ENCODE measurements around the gene PWWP2A.
"Not testable (repeated sequence)": the region's sequence is repeated elsewhere in the genome, so short reads cannot be mapped to it uniquely, and the experiment has no call there.

The PWWP2A gene

DNA sequence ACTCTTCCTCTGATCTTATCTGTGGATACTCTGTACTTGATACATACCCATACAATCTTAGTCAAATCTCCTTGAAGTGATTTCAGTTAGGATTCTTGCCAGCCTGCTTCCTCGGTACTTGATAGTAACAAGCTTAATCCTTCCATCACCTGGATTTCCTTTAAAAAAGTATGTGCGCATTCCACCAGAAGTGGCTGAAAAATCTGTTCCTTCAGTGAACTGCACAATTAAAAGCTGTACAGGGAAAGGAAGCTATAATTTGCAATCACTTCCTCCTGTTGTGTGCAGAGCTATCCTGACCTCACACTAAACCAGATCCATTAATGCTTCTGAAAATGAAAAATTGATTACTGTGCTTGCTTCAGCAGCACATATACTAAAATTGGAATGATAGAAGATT, 47.3 kb downstream of the PWWP2A start:
- no peak for DNase-seq (ENCODE audit: low spot score)

DNA sequence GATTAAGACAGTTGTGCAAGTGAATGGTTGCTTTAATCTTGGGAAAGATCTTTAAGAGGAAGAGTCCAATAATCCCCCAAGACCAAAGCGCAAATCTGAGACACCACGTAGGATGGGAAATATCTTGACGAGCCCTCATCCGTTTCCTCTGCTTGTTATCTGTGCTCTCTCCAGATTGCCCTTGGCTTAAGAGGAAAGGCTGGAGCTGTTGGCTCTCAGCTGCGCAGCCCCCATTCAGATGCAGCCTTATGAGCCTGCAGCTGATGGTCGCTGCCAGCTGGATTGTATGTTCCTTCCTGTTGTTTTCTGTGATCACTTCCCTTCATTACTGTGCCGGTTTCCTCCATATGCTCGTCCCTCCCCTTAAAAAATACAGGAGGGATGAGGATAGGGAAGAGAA, 47.7 kb downstream of the PWWP2A start:
- no peak for DNase-seq (ENCODE audit: low spot score)

DNA sequence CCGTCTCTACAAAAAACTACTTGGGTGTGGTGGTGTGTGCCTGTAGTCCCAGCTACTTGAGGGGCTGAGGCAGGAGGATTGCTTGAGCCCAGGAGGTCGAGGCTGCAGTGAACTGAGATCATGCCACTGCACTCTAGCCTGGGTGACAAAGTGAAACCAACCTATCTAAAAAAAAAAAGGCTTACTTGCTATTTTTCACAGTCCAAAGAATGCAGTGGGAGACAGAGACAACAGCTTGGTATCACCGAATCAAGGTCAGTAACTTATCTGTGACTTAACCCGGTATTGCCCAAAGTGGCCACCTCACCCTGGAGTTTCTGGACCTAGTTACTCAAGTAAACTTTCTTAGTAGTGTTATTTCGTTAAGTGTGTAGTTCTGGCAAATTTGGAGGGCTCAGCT, 50.1 kb downstream of the PWWP2A start:
- not testable (repeated sequence) for DNase-seq (ENCODE audit: low spot score)

DNA sequence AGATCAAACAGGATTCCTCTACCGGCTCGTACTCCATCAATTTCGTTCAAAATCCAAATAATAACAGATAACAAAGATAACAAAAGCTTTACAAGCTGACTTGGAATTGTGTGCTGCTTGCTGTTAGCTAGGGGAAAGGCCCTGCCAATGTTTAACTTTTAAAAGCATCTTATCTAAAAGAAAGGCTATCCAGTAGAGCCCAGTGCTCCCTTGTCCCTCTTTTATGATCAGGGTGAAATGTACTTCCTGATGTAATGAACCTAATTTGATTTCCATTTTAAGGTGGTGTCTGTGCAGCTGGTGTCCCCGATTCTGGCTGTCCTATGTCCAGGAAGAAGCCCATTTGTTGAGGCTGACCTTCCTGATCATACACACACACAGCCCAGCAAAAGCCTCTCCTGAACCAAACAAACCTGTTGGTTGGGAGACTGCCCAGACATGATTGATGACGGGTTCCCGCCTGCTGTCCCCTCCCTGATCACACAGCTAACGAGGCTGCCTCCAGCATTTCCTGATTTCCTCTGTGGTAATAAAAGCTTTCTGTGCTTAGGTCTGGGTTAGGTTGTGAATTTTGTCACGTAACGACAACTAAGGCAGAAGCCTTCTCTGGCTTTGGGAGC, 54.1 kb downstream of the PWWP2A start:
- DNase-seq (ENCODE audit: low spot score): no peak

DNA sequence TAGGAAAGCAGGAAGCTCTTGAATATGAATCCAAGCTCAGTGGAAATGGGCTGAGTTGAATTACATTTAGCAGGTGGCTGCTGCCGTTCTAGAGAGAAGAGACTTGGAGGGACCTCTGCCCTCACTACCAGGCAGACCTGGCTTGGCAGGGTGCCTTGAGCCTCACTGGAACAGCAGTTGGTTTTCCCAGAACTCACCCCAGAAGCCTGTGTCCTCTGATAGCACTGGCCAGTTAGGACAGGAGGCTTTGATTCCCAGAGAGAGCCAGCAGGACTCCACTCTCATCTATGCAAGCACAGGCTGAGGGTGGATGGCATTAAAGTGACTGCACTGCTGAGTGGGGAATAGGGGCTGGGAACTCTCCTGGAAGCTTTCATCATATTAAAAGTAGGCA, 54.8 kb downstream of the PWWP2A start:
- DNase-seq (ENCODE audit: low spot score): no peak

DNA sequence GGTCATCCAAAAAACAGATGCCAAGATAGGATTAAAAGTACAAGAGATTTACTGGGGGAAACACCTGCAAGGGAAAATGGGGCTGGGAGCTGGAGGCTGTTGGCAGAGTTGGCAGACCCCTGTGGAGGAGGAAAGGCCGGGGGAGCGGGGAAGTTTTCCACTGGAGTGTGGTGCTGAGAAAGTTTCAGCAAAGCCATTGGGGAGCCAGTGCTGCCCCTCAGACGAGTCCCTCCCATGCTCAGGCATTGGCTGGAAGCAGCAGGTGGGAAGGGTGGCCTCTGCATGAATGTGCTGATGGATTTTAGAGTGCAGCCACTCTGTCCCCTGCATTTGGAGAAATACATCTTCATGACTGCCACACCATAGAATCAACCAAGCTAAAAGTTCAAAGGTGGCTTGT, 57.5 kb downstream of the PWWP2A start:
- no peak for DNase-seq (ENCODE audit: low spot score)

DNA sequence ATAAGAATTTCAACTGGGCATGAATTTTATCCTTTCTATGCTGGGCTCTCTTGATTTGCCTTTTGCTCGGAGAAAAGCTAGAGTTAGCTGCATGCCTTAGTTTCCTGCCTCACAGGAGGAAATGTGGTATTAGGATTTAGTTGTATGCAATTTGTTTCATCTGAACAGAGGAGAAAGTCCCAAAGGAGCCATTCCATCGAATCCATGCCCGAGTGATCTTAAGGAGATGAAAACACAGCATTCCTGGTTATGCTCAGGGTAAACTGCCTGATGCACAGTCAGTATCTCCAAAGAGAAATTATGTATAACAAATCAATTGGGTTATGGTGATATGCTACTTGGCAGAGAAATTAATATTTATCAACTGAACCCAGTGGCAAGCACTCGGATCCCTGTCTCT, 59.2 kb downstream of the PWWP2A start:
- no peak for DNase-seq (ENCODE audit: low spot score)

DNA sequence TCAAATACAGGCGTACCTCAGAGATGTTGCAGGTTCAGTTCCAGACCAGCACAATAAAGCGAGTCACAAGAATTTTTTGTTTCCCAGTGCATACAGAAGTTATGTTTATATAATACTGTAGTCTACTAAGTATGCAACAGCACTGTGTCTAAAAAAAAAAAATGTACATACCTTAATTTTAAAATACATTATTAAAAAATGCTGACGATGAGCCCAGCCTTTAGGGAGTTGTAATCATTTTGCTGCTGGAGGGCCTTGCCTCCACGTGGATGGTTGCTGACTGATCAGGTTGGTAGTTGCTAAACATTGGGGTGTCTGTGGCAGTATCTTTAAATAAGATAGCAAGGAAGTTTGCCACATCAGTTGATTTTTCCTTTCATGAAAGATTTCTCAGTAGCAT, 62.0 kb downstream of the PWWP2A start:
- no peak for DNase-seq (ENCODE audit: low spot score)

DNA sequence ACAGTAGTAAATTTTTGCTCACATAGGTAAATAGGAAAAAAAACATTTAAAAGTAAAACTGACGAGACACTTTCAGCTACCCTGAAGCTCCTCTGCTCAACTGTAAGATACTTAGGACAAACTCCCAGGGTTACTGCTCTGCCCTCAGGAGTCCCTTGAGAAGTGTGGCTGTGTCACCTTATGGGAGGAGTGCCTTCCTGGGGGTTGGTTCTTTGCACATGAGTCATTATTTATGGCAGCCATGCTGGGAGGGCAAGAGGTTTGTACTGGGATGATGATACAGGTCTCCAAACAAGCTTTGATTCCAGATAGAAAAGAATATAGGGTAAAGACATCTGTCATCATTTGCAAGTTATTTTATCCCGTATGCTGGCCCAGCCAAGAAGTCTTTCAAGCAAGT, 64.4 kb downstream of the PWWP2A start:
- no peak for DNase-seq (ENCODE audit: low spot score)

DNA sequence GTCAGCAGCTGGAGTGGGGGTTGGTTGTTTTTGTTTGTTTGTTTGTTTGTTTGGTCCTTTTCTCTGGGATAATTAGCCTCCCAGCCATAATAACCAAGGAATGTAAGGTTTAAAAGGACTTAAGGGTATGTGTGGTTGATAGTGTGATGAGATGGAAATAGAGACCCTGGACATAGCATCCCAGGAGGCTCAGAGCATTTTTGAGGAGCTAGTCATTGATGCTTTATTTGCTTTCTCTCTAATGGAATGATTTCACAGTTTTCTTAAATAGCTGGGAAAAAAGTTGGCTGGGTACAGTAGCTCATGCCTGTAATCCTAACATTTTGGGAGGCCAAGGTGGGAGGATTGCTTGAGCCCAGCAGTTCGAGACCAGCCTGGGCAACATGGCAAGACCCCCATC, 65.2 kb downstream of the PWWP2A start:
- DNase-seq (ENCODE audit: low spot score): no peak

DNA sequence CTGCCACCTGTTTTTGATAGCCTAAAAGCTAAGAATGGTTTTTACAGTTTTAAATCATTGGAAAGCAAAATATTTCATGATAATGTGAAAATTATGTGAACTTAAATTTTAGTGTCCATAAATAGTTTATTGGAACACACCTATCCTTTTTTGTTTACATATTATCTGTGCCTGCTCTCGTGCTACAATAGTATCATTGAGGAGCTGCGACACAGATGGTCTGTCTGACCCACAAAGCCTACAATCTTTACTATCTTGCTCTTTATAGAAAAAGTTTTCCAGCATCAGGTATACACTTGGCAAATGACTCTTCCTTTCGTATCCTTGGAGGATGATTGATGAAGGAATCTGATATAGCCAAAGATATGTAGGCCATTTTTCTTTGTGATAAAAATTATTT, 70.2 kb downstream of the PWWP2A start:
- DNase-seq (ENCODE audit: low spot score): no peak

DNA sequence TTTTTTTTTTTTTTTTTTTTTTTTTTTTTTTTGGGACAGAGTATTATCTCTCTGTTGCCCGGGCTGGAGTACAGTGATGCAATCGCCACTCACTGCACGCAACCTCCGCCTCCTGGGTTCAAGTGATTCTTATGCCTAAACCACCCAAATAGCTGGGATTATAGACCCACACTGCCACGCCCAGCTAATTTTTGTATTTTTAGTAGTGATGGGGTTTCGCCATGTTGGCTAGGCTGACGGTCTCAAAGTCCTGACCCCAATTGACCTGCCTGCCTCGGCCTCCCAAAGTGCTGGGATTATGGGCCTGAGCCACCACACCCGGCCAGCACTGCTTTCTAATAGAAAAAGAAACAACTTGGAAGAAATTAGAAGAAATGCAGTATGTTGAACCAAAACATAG, 71.1 kb downstream of the PWWP2A start:
- no peak for DNase-seq (ENCODE audit: low spot score)

DNA sequence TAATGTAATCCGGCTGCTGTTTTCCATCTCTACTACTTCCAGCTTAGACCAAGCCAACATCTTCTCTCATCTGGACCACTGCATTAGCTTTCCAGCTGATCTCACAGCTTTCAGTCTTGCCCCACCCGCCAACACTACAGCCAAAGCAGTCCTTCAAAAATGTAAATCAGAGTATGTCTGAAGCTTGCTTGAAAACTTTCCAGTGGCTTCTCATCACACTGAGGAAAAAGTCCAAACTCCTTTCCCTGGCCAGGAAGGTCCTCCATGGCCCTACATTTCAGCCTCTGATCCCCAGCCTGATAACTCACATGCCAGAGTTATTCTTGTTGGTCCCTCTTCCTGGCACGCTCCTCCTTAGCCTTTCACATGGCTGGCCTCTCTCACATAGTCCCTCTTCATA, 71.8 kb downstream of the PWWP2A start:
- DNase-seq (ENCODE audit: low spot score): no peak

DNA sequence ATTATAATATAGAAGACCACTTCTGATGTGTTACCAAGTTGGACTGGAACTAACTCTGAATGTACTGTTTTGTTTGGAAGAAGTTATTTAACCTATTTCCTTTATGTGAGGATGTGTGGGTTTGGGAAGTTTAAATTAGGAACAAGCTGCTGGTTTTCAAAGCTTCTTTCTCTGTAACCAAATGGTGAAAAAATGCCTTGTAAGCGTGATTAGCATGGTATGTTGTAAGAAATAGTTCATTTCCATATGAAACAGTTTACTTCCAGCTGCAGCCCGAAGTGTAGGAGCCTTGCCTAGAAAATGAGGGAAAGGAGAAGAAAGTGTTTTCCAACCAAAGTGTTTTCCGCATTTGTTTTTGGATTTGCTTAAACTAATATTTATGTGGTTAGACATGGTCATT, 74.3 kb downstream of the PWWP2A start:
- DNase-seq (ENCODE audit: low spot score): no peak

DNA sequence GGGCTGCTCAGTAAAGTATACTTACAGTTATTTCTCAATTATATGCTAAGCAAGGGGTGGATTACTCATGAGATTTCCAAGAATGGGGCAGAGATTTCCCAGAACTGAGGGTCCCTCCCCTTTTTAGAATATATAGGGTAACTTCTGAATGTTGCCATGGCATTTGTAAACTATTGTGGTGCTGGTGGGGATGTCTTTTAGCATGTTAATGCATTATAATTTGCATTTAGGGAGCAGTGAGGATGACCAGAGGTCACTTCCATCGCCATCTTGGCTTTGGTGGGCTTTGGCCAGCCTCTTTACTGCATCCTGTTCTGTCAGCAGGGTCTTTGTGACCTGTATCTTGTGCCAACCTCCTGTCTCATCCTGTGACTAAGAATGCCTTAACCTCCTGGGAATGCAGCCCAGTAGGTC, 74.9 kb downstream of the PWWP2A start:
- DNase-seq (ENCODE audit: low spot score): no peak

DNA sequence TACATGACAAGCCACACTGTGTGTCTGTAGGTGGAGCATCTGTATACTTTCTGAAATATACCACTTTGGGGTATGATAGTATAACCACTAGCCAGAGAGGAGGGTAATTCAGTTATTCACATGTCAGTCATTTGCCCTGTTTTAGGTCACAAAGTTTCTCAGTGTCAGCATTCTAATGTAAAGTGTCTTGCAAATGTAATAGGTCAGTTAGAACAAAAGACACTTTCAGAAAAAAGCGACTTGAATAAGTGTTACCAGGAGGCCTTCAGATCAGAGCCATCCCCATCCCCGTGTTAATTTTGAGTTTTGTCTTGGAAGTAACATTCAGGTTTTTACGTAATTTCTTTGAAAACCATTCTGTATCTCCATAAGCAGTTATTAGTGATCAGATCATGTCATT, 76.6 kb downstream of the PWWP2A start:
- DNase-seq (ENCODE audit: low spot score): no peak
